H9 (cell line): Measurements from ENCODE around the gene PPM1H. TPM values are rescaled to one million over a fixed set of nuclear protein-coding genes. Genes with fewer than 3 reads are reported as not detected.

Source experiments
- DNase-seq: peaks from one replicate; pipeline ENCODE4 v3.0.0-alpha.2; 2017
- H2AFZ ChIP-seq: one replicate; pipeline ENCODE4 v1.6.1; 2013; ENCODE audit warnings: mild to moderate bottlenecking, low read length, control low read depth, moderate library complexity
- H2AK5ac ChIP-seq: 2 replicates; pipeline ENCODE4 v1.6.1; 2013; ENCODE audit warnings: low read length, control low read depth, mixed read lengths; ENCODE audit not compliant: insufficient read length
- H2BK120ac ChIP-seq: one replicate; pipeline ENCODE4 v1.6.1; 2013; ENCODE audit warnings: low read depth, mild to moderate bottlenecking, low read length, control low read depth, inconsistent platforms; ENCODE audit not compliant: poor library complexity, severe bottlenecking
- H2BK12ac ChIP-seq: 2 replicates; pipeline ENCODE4 v1.6.1; 2013; ENCODE audit warnings: low read length, control low read depth, mixed read lengths, low read depth; ENCODE audit not compliant: insufficient read length
- H2BK15ac ChIP-seq: 2 replicates; pipeline ENCODE4 v1.6.1; 2013; ENCODE audit warnings: low read depth, low read length, control low read depth
- H2BK20ac ChIP-seq: one replicate; pipeline ENCODE4 v1.6.1; 2013; ENCODE audit warnings: low read depth, mild to moderate bottlenecking, low read length, control low read depth, inconsistent platforms; ENCODE audit not compliant: poor library complexity, severe bottlenecking
- H2BK5ac ChIP-seq: 2 replicates; pipeline ENCODE4 v1.6.1; 2013; ENCODE audit warnings: low read length, control low read depth, mixed read lengths; ENCODE audit not compliant: insufficient read length
- H3K14ac ChIP-seq: 2 replicates; pipeline ENCODE4 v1.6.1; 2013; ENCODE audit warnings: low read length, control low read depth; ENCODE audit not compliant: insufficient read depth
- H3K18ac ChIP-seq: 2 replicates; pipeline ENCODE4 v1.6.1; 2013; ENCODE audit warnings: low read depth, mild to moderate bottlenecking, mixed read lengths, low read length, control low read depth; ENCODE audit not compliant: insufficient read length
- H3K23ac ChIP-seq: 2 replicates; pipeline ENCODE4 v1.6.1; 2013; ENCODE audit warnings: low read length, control low read depth, mixed read lengths, low read depth; ENCODE audit not compliant: insufficient read length
- H3K23me2 ChIP-seq: 2 replicates; pipeline ENCODE4 v1.6.1; 2013; ENCODE audit warnings: low read depth, mild to moderate bottlenecking, mixed read lengths, low read length, control low read depth; ENCODE audit not compliant: insufficient read length, poor library complexity, severe bottlenecking
- H3K27ac ChIP-seq: 2 replicates; pipeline ENCODE4 v1.5.1; 2013; ENCODE audit warnings: low read length, control low read depth, mixed read lengths, low read depth; ENCODE audit not compliant: insufficient read length
- H3K27me3 ChIP-seq: 2 replicates; pipeline ENCODE4 v1.6.1; 2013; ENCODE audit warnings: low read length, control low read depth, inconsistent platforms; ENCODE audit not compliant: insufficient read depth
- H3K4ac ChIP-seq: 2 replicates; pipeline ENCODE4 v1.6.1; 2013; ENCODE audit warnings: low read depth, mild to moderate bottlenecking, control low read depth, inconsistent platforms, low read length, moderate library complexity
- H3K4me1 ChIP-seq: 2 replicates; pipeline ENCODE4 v1.6.1; 2013; ENCODE audit warnings: low read length, control low read depth, inconsistent platforms; ENCODE audit not compliant: insufficient read depth
- H3K4me2 ChIP-seq: 2 replicates; pipeline ENCODE4 v1.6.1; 2013; ENCODE audit warnings: low read length, control low read depth, mixed read lengths; ENCODE audit not compliant: insufficient read length, insufficient read depth
- H3K56ac ChIP-seq: 2 replicates; pipeline ENCODE4 v1.6.1; 2013; ENCODE audit warnings: low read depth, mild to moderate bottlenecking, mixed read lengths, low read length, control low read depth; ENCODE audit not compliant: insufficient read length
- H3K79me1 ChIP-seq: 2 replicates; pipeline ENCODE4 v1.6.1; 2013; ENCODE audit warnings: low read depth, mild to moderate bottlenecking, moderate library complexity, low read length, control low read depth, inconsistent platforms; ENCODE audit not compliant: insufficient read depth, poor library complexity, severe bottlenecking
- H3K79me2 ChIP-seq: 2 replicates; pipeline ENCODE4 v1.6.1; 2013; ENCODE audit warnings: low read length, control low read depth, inconsistent platforms; ENCODE audit not compliant: insufficient read depth
- H3K9ac ChIP-seq: 2 replicates; pipeline ENCODE4 v1.6.1; 2013; ENCODE audit warnings: low read length, control low read depth, mixed read lengths; ENCODE audit not compliant: insufficient read length; ENCODE audit errors: extremely low read depth
- H3K9me3 ChIP-seq: one replicate; pipeline ENCODE4 v1.6.1; 2013; ENCODE audit warnings: low read depth, low read length, inconsistent platforms; ENCODE audit not compliant: control insufficient read depth
- H3T11ph ChIP-seq: one replicate; pipeline ENCODE4 v1.6.1; 2013; ENCODE audit warnings: mild to moderate bottlenecking, low read length, control low read depth, inconsistent platforms
- H4K20me1 ChIP-seq: one replicate; pipeline ENCODE4 v1.6.1; 2013; ENCODE audit not compliant: control insufficient read depth, insufficient read length, insufficient read depth
- H4K5ac ChIP-seq: 2 replicates; pipeline ENCODE4 v1.6.1; 2013; ENCODE audit warnings: low read depth, mild to moderate bottlenecking, mixed read lengths, low read length, control low read depth; ENCODE audit not compliant: insufficient read length
- H4K8ac ChIP-seq: replicated peaks from 2 replicates; pipeline ENCODE4 v1.6.1; 2013; ENCODE audit warnings: low read length, control low read depth, mixed read lengths, low read depth; ENCODE audit not compliant: insufficient read length
- H4K91ac ChIP-seq: 2 replicates; pipeline ENCODE4 v1.6.1; 2013; ENCODE audit warnings: low read depth, mild to moderate bottlenecking, moderate library complexity, mixed read lengths, low read length, control low read depth; ENCODE audit not compliant: insufficient read length
- H3K27ac Mint-ChIP-seq, 3 experiments: 2 replicates in 2 of 3; 3 replicates in 1 of 3; pipeline ENCODE4 v1.8.0; 2020 to 2021; ENCODE audit warnings: mixed read lengths in 3 of 3, mild to moderate bottlenecking in 1 of 3, moderate library complexity in 1 of 3
- H3K27me3 Mint-ChIP-seq: 2 replicates; pipeline ENCODE4 v1.8.0; 2021; ENCODE audit warnings: low read depth, mild to moderate bottlenecking, moderate library complexity, mixed read lengths
- H3K36me3 Mint-ChIP-seq, 3 experiments: 2 replicates in 2 of 3; 3 replicates in 1 of 3; pipeline ENCODE4 v1.8.0; 2020 to 2021; ENCODE audit warnings: low read depth in 3 of 3, mixed read lengths in 3 of 3; ENCODE audit not compliant: insufficient read depth in 1 of 3
- H3K4me1 Mint-ChIP-seq, 2 experiments: 2 replicates each; pipeline ENCODE4 v1.8.0; 2020; ENCODE audit warnings: mixed read lengths in 2 of 2
- H3K4me3 Mint-ChIP-seq, 2 experiments: 2 replicates in 1 of 2; 3 replicates in 1 of 2; pipeline ENCODE4 v1.8.0; 2020 to 2021; ENCODE audit warnings: mild to moderate bottlenecking in 2 of 2, mixed read lengths in 2 of 2, moderate library complexity in 1 of 2
- H3K9me3 Mint-ChIP-seq, 2 experiments: 2 replicates in 1 of 2; 3 replicates in 1 of 2; pipeline ENCODE4 v1.8.0; 2020; ENCODE audit warnings: mild to moderate bottlenecking in 2 of 2, mixed read lengths in 2 of 2, moderate library complexity in 1 of 2
- WGBS: extraction: QIAGEN DNeasy Blood & Tissue Kit; methylation state at CpG from one replicate; pipeline ENCODE4 v1.1.7; 2013; ENCODE audit warnings: missing lambda C conversion rate, low lambda C conversion rate, mixed read lengths; ENCODE audit not compliant: insufficient read length; ENCODE audit errors: extremely low coverage; 5-methylcytosine and 5-hydroxymethylcytosine counted together
- total RNA-seq: library from RNA; stranded (reverse); gene quantifications from 2 replicates; pipeline ENCODE4 v1.2.1, GENCODE V29; 2021
- TF ChIP-seq, protein P1 (sequence below): fragments of 200-600 bp; sonication (generic); conservative IDR thresholded peaks from 3 replicates; pipeline ENCODE4 v1.8.0; 2021; ENCODE audit warnings: antibody characterized with exemption, mild to moderate bottlenecking

Gene PPM1H
- total RNA-seq, 1 experiment from 2014 or later: 22.1 TPM

DNA sequence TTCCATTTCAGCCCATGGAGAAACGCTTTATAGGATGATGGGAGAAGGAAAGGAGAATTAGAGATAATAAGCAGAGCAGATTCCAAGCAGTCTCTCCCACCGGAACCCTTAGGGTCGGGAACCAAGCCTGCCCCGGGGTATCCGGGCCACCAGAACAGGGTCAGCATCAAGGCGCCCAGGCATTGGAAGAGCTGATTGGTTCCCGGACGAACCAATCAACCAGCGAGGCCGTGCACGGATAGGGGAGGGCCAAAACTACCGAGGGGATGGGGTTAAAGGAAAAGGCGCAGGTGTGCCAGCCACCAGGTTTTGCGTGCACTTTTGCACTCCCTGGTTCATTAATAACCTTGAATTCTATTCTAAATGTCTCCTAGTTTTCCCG lies 1.7 kb downstream of the PPM1H start:
- Histone ChIP-seq H2BK5ac (no peak overlapping the region), H2BK15ac (no peak overlapping the region), H2BK120ac (no peak overlapping the region), H3K9me3 (no peaks in the 10 kb centered on the region), H2AFZ (no peak overlapping the region), H3K23ac (no peak overlapping the region), H3K9ac (no peak overlapping the region), H4K8ac (no peak overlapping the region), H2AK5ac (no peak overlapping the region), H3K4me2 (peak overlapping the region; percentile 90), H4K91ac (no peak overlapping the region), H3K27me3 (no peaks in the 10 kb centered on the region), H3K27ac (no peak overlapping the region), H3K79me1 (no peaks in the 10 kb centered on the region), H4K20me1 (peaks cover 2% of the 10 kb centered on the region), H3K4me1 (peaks cover 11% of the 10 kb centered on the region), H3T11ph (no peak overlapping the region), H3K18ac (no peak overlapping the region), H3K56ac (no peak overlapping the region), H4K5ac (no peak overlapping the region), H3K79me2 (peaks cover 4% of the 10 kb centered on the region; the same call in 1 of the 2 replicates), H2BK12ac (no peak overlapping the region), H2BK20ac (no peak overlapping the region), H3K14ac (no peak overlapping the region), H3K23me2 (peaks cover 10% of the 10 kb centered on the region), H3K4ac (no peak overlapping the region)
- TF ChIP-seq, protein P1, sequence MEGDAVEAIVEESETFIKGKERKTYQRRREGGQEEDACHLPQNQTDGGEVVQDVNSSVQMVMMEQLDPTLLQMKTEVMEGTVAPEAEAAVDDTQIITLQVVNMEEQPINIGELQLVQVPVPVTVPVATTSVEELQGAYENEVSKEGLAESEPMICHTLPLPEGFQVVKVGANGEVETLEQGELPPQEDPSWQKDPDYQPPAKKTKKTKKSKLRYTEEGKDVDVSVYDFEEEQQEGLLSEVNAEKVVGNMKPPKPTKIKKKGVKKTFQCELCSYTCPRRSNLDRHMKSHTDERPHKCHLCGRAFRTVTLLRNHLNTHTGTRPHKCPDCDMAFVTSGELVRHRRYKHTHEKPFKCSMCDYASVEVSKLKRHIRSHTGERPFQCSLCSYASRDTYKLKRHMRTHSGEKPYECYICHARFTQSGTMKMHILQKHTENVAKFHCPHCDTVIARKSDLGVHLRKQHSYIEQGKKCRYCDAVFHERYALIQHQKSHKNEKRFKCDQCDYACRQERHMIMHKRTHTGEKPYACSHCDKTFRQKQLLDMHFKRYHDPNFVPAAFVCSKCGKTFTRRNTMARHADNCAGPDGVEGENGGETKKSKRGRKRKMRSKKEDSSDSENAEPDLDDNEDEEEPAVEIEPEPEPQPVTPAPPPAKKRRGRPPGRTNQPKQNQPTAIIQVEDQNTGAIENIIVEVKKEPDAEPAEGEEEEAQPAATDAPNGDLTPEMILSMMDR: no peak
- peak; percentile 86 for DNase-seq
- H3K9me3 Mint-ChIP-seq: no peaks in the 10 kb centered on the region
- H3K4me3 Mint-ChIP-seq: peak overlapping the region; percentile 97 to 100
- peak overlapping the region in 2 of 3 experiments; percentile 23 to 55; a peak in 5 of 7 replicates for H3K27ac Mint-ChIP-seq
- no CpG with 5 or more reads among the region's 15 CpGs for WGBS
- H3K4me1 Mint-ChIP-seq: peaks cover 51 to 55% of the 10 kb centered on the region in 2 experiments
- H3K36me3 Mint-ChIP-seq: no peaks in the 10 kb centered on the region; a peak in 1 of 7 replicates
- H3K27me3 Mint-ChIP-seq: no peaks in the 10 kb centered on the region
